Neural progenitor cell (in vitro differentiated cells): ENCODE measurements around the gene ETFA.

Source experiments
- CTCF ChIP-seq: fragments of 200-600 bp; sonication (generic); IDR thresholded peaks from 2 replicates; pipeline ENCODE4 v1.5.1; 2017; ENCODE audit warnings: antibody characterized with exemption, mild to moderate bottlenecking
- EZH2phosphoT487 ChIP-seq: fragments of 200-600 bp; sonication (generic); IDR thresholded peaks from 2 replicates; pipeline ENCODE4 v1.6.1; 2017; ENCODE audit warnings: antibody characterized with exemption

- TF ChIP-seq EZH2phosphoT487 (no peak), CTCF (no peak)
These were observed 74.9 kb downstream of the ETFA start for GRCh38 chr15:76236350-76236749.
